HFFc6 (cell line): ENCODE measurements around the gene SLC22A23. TPM values are rescaled to one million over a fixed set of nuclear protein-coding genes. Genes with fewer than 3 reads are reported as not detected.

Experiments
- DNase-seq: peaks from one replicate; pipeline ENCODE4 v3.0.0-alpha.2; 2018
- H3K27ac Mint-ChIP-seq: 2 replicates; pipeline ENCODE4 v1.8.0; 2020; ENCODE audit warnings: mild to moderate bottlenecking, mixed read lengths
- H3K27me3 Mint-ChIP-seq: 2 replicates; pipeline ENCODE4 v1.8.0; 2021; ENCODE audit warnings: mild to moderate bottlenecking, moderate library complexity, mixed read lengths; ENCODE audit not compliant: insufficient read depth
- H3K36me3 Mint-ChIP-seq: 2 replicates; pipeline ENCODE4 v1.8.0; 2021; ENCODE audit warnings: low read depth, mixed read lengths
- H3K4me1 Mint-ChIP-seq: 2 replicates; pipeline ENCODE4 v1.8.0; 2020; ENCODE audit warnings: low read depth, mixed read lengths
- H3K4me3 Mint-ChIP-seq: 2 replicates; pipeline ENCODE4 v1.8.0; 2020; ENCODE audit warnings: mild to moderate bottlenecking, moderate library complexity, mixed read lengths
- H3K9me3 Mint-ChIP-seq: 2 replicates; pipeline ENCODE4 v1.8.0; 2020; ENCODE audit warnings: mild to moderate bottlenecking, mixed read lengths
- CTCF ChIP-seq: fragments of 200-600 bp; sonication (generic); IDR thresholded peaks from 2 replicates; pipeline ENCODE4 v1.5.0; 2021; ENCODE audit warnings: antibody characterized with exemption, mild to moderate bottlenecking
- total RNA-seq, 6 experiments: library from RNA; stranded (reverse); fragmentation: NEBNext Ultra II Directional; extraction: Animal tissue kit (Norgen Biotek cat#: 25700); gene quantifications; 2 replicates in 1 of 6; 3 replicates in 5 of 6; pipeline ENCODE4 v1.2.3, GENCODE V29; 2021

Gene SLC22A23
- total RNA-seq, 6 experiments from 2014 or later: 0.10 to 0.55 (median 0.21) TPM

GRCh38 chr6:3372184-3372846 is 84.5 kb downstream of the SLC22A23 start:
- TF ChIP-seq CTCF: peak; percentile 19; the same call in 1 of the 2 replicates
- Mint-ChIP-seq H3K9me3 (no peaks in the 10 kb centered on the region), H3K36me3 (no peaks in the 10 kb centered on the region), H3K4me1 (no peaks in the 10 kb centered on the region), H3K4me3 (no peak overlapping the region), H3K27ac (no peak overlapping the region), H3K27me3 (peaks cover 36% of the 10 kb centered on the region)
- no peak for DNase-seq

- H3K4me1 Mint-ChIP-seq: no peaks in the 10 kb centered on the region
- H3K27me3 Mint-ChIP-seq: peaks cover 35% of the 10 kb centered on the region
- no peak overlapping the region for H3K4me3 Mint-ChIP-seq
- no peaks in the 10 kb centered on the region for H3K9me3 Mint-ChIP-seq
- no peak for TF ChIP-seq CTCF
- H3K27ac Mint-ChIP-seq: no peak overlapping the region
- DNase-seq: no peak
- H3K36me3 Mint-ChIP-seq: no peaks in the 10 kb centered on the region
These were observed 85.5 kb downstream of the SLC22A23 start for GRCh38 chr6:3371222-3371949.

- H3K9me3 Mint-ChIP-seq: no peaks in the 10 kb centered on the region
- peaks cover 38% of the 10 kb centered on the region for H3K27me3 Mint-ChIP-seq
- no peaks in the 10 kb centered on the region for H3K36me3 Mint-ChIP-seq
- H3K4me1 Mint-ChIP-seq: no peaks in the 10 kb centered on the region
- H3K4me3 Mint-ChIP-seq: no peak overlapping the region
- DNase-seq: no peak
- no peak overlapping the region for H3K27ac Mint-ChIP-seq
- TF ChIP-seq CTCF: no peak
These were observed 86.3 kb downstream of the SLC22A23 start for GRCh38 chr6:3370361-3371221.

GRCh38 chr6:3369985-3370360 is 86.9 kb downstream of the SLC22A23 start:
- Mint-ChIP-seq H3K4me3 (no peak overlapping the region), H3K27me3 (peaks cover 42% of the 10 kb centered on the region), H3K4me1 (no peaks in the 10 kb centered on the region), H3K36me3 (no peaks in the 10 kb centered on the region), H3K9me3 (no peaks in the 10 kb centered on the region), H3K27ac (no peak overlapping the region)
- TF ChIP-seq CTCF: no peak
- no peak for DNase-seq

GRCh38 chr6:3368685-3369084 is 88.2 kb downstream of the SLC22A23 start:
- H3K4me1 Mint-ChIP-seq: no peaks in the 10 kb centered on the region
- peaks cover 50% of the 10 kb centered on the region for H3K27me3 Mint-ChIP-seq
- H3K36me3 Mint-ChIP-seq: no peaks in the 10 kb centered on the region
- no peak for TF ChIP-seq CTCF
- no peak overlapping the region for H3K4me3 Mint-ChIP-seq
- DNase-seq: no peak
- H3K9me3 Mint-ChIP-seq: no peaks in the 10 kb centered on the region
- H3K27ac Mint-ChIP-seq: no peak overlapping the region
